ENCODE results near the gene MYO10. TPM values are rescaled to one million over a fixed set of nuclear protein-coding genes. Genes with fewer than 3 reads are reported as not detected.

The MYO10 gene
- total RNA-seq, 4 donors from 2014 or later, result 30.6 to 55.9 (median 38.2) TPM

GRCh38 chr5:16665601-16666000 lies 270.5 kb downstream of the MYO10 start:
- WGBS, 2 donors, result 55% methylated on average over 3 of the region's 3 CpGs
- no peak overlapping the region for H3K4me3 ChIP-seq
- TF ChIP-seq CTCF (IDR thresholded peaks at IDR 0.05) (no peak), EP300 (IDR thresholded peaks at IDR 0.05) (no peak)

GRCh38 chr5:16664368-16664767 lies 271.7 kb downstream of the MYO10 start:
- H3K4me3 ChIP-seq, result no peak overlapping the region
- H3K36me3 ChIP-seq, result peaks cover 0 to 16% (median 0%) of the 10 kb centered on the region in 3 donors
- WGBS, 2 donors, result 76 to 97% methylated on average over 5 of the region's 5 CpGs
- H3K4me1 ChIP-seq, result peaks cover 0 to under 1% (median 0%) of the 10 kb centered on the region in 4 donors
- no peaks in the 10 kb centered on the region for H3K27me3 ChIP-seq
- DNase-seq (ENCODE audit: low spot score in 2 of 2), result no peak
- no peak overlapping the region for H3K27ac ChIP-seq
- TF ChIP-seq CTCF (IDR thresholded peaks at IDR 0.05), result no peak
- TF ChIP-seq EP300 (IDR thresholded peaks at IDR 0.05), result no peak
- TF ChIP-seq POLR2A (IDR thresholded peaks at IDR 0.05), result no peak
- no peaks in the 10 kb centered on the region for H3K9me3 ChIP-seq

More at GRCh38 chr5:16665601-16666000, 270.5 kb downstream of the MYO10 start:
- no peak overlapping the region for H3K27ac ChIP-seq
- no peaks in the 10 kb centered on the region for H3K9me3 ChIP-seq
- no peaks in the 10 kb centered on the region for H3K27me3 ChIP-seq
- peaks cover 0 to 12% (median 0%) of the 10 kb centered on the region in 4 donors for H3K4me1 ChIP-seq
- no peak for DNase-seq (ENCODE audit: low spot score in 2 of 2)
- peaks cover 0 to 22% (median 0%) of the 10 kb centered on the region in 3 donors for H3K36me3 ChIP-seq

- H3K36me3 ChIP-seq, result peaks cover 0 to 16% (median 0%) of the 10 kb centered on the region in 3 donors
- H3K9me3 ChIP-seq, result no peaks in the 10 kb centered on the region
- H3K4me3 ChIP-seq, result no peak overlapping the region
- H3K27me3 ChIP-seq, result no peaks in the 10 kb centered on the region
- H3K27ac ChIP-seq, result no peak overlapping the region
- H3K4me1 ChIP-seq, result no peaks in the 10 kb centered on the region
- 79 to 80% methylated on average over 4 of the region's 4 CpGs for WGBS, 2 donors
- DNase-seq (ENCODE audit: low spot score in 2 of 2), result no peak
- no peak for TF ChIP-seq CTCF (IDR thresholded peaks at IDR 0.05)
- TF ChIP-seq EP300 (IDR thresholded peaks at IDR 0.05), result no peak
- TF ChIP-seq POLR2A (IDR thresholded peaks at IDR 0.05), result no peak
Measured at GRCh38 chr5:16663840-16664239, 272.2 kb downstream of the MYO10 start.

GRCh38 chr5:16661713-16662112 lies 274.4 kb downstream of the MYO10 start:
- no peaks in the 10 kb centered on the region for H3K9me3 ChIP-seq
- DNase-seq (ENCODE audit: low spot score in 2 of 2), result no peak
- no peaks in the 10 kb centered on the region for H3K36me3 ChIP-seq
- WGBS, 2 donors, result 97 to 98% methylated on average over 2 of the region's 2 CpGs
- H3K4me1 ChIP-seq, result no peaks in the 10 kb centered on the region
- no peaks in the 10 kb centered on the region for H3K27me3 ChIP-seq
- no peak overlapping the region for H3K4me3 ChIP-seq
- no peak overlapping the region for H3K27ac ChIP-seq
- TF ChIP-seq EP300 (IDR thresholded peaks at IDR 0.05), result no peak
- TF ChIP-seq CTCF (IDR thresholded peaks at IDR 0.05), result no peak
- no peak for TF ChIP-seq POLR2A (IDR thresholded peaks at IDR 0.05)

DNA sequence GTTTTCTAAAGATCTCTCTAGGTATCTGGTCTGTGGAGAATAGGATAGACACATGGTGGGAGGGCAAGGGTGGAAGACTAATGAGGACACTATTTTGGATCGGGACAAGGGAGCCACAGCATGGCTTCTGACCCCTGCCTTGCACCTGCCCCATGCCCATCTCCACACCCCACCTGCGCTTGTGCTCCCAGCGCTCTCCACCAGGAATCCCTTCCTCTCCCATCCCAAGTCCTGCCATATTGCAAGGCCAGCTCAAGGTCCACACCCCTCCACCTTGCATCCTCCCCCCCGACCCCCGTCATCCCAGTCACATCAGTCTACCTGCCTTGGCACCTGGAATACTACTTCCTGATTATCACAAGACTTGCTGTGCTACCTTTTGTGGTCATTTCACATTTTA lies 275.1 kb downstream of the MYO10 start:
- 87 to 90% methylated on average over 5 of the region's 5 CpGs for WGBS, 2 donors
- TF ChIP-seq CTCF (IDR thresholded peaks at IDR 0.05), result no peak
- TF ChIP-seq POLR2A (IDR thresholded peaks at IDR 0.05), result no peak
- TF ChIP-seq EP300 (IDR thresholded peaks at IDR 0.05), result no peak
- no peak overlapping the region for H3K4me3 ChIP-seq
- no peak for DNase-seq (ENCODE audit: low spot score in 2 of 2)
- H3K9me3 ChIP-seq, result no peaks in the 10 kb centered on the region
- no peaks in the 10 kb centered on the region for H3K36me3 ChIP-seq
- H3K27ac ChIP-seq, result no peak overlapping the region
- H3K4me1 ChIP-seq, result no peaks in the 10 kb centered on the region
- no peaks in the 10 kb centered on the region for H3K27me3 ChIP-seq

All from tibial nerve (tissue), 4 donors.